Fibroblast of villous mesenchyme (primary cell): ENCODE data around the gene PALM. TPM values are rescaled to one million over a fixed set of nuclear protein-coding genes. Genes with fewer than 3 reads are reported as not detected.

Source experiments
- DNase-seq: peaks from one replicate; pipeline ENCODE4 v3.0.0-alpha.2; 2010; ENCODE audit warnings: low read depth
- H3K4me3 ChIP-seq: 2 replicates; pipeline ENCODE4 v1.5.1; 2011; ENCODE audit warnings: low read depth, mild to moderate bottlenecking, low read length
- CTCF ChIP-seq: IDR thresholded peaks from 2 replicates; pipeline ENCODE4 v1.5.1; 2012; ENCODE audit warnings: low read depth, mild to moderate bottlenecking, low read length; ENCODE audit not compliant: insufficient read depth
- total RNA-seq: library from RNA; depleted of rRNA; stranded (reverse); fragments of >200 nt; gene quantifications from 2 replicates; pipeline ENCODE4 v1.2.3, GENCODE V29; 2012

Gene PALM
- total RNA-seq, 1 donor: 1.7 TPM

GRCh38 chr19:788983-789700, 80.4 kb downstream of the PALM start:
- no peak overlapping the region for H3K4me3 ChIP-seq
- TF ChIP-seq CTCF: peak; percentile 6
- no peak for DNase-seq

GRCh38 chr19:789701-790060, 80.9 kb downstream of the PALM start:
- H3K4me3 ChIP-seq: no peak overlapping the region
- DNase-seq: peak; percentile 66
- no peak for TF ChIP-seq CTCF

- no peak for DNase-seq
- no peak for TF ChIP-seq CTCF
- no peak overlapping the region for H3K4me3 ChIP-seq
These were observed 82.4 kb downstream of the PALM start for GRCh38 chr19:791007-791566.

- H3K4me3 ChIP-seq: no peak overlapping the region
- TF ChIP-seq CTCF: no peak
- DNase-seq: peak; percentile 65
These were observed 83.0 kb downstream of the PALM start for GRCh38 chr19:791567-792305.

GRCh38 chr19:792306-792885, 83.7 kb downstream of the PALM start:
- no peak for TF ChIP-seq CTCF

GRCh38 chr19:793806-794205, 85.1 kb downstream of the PALM start:
- no peak for DNase-seq
- TF ChIP-seq CTCF: no peak
- no peak overlapping the region for H3K4me3 ChIP-seq

More at GRCh38 chr19:792306-792885, 83.7 kb downstream of the PALM start:
- no peak for DNase-seq
- H3K4me3 ChIP-seq: no peak overlapping the region
